Right lobe of liver (tissue), 6 donors: Measurements from ENCODE around the gene C6orf62. TPM values are rescaled to one million over a fixed set of nuclear protein-coding genes. Genes with fewer than 3 reads are reported as not detected.

ENCODE experiments used
- ATAC-seq, 4 donors: fragments of 200-7000 bp; cut with Tn5 transposase; one replicate each; pipeline ENCODE4 v1.9.1; 2020; ENCODE audit warnings: mild to moderate bottlenecking in 4 of 4, moderate library complexity in 4 of 4
- DNase-seq, 3 donors: peaks; one replicate each; pipeline ENCODE4 v3.0.0-alpha.2; 2020
- H3K27ac ChIP-seq, 3 donors: fragments of 200-600 bp; one replicate each; pipeline ENCODE4 v1.8.0; 2022
- H3K27me3 ChIP-seq, 2 donors: fragments of 200-600 bp; one replicate each; pipeline ENCODE4 v1.8.0; 2022
- H3K36me3 ChIP-seq, 4 donors: fragments of 200-600 bp; sonication (generic) in 1 of 4; one replicate each; pipeline versions ENCODE4 v1.5.1 to v1.8.0; 2017 to 2022; ENCODE audit warnings: control low read depth in 1 of 4
- H3K4me1 ChIP-seq, 4 donors: fragments of 200-600 bp; sonication (generic) in 1 of 4; one replicate each; pipeline versions ENCODE4 v1.5.1 to v1.8.0; 2017 to 2022; ENCODE audit warnings: control low read depth in 1 of 4
- H3K4me3 ChIP-seq, 3 donors: fragments of 200-600 bp; one replicate each; pipeline ENCODE4 v1.8.0; 2022
- H3K9me3 ChIP-seq, 4 donors: fragments of 200-600 bp; sonication (generic) in 1 of 4; one replicate each; pipeline versions ENCODE4 v1.5.1 to v1.8.0; 2017 to 2022; ENCODE audit warnings: control low read depth in 1 of 4
- POLR2A ChIP-seq: fragments of 450-650 bp; IDR thresholded peaks from one replicate; pipeline ENCODE4 v1.6.1; 2017; ENCODE audit warnings: antibody characterized with exemption, mild to moderate bottlenecking
- WGBS: methylation state at CpG from one replicate; pipeline ENCODE4 v1.1.6; 2018; ENCODE audit warnings: low coverage, low lambda C conversion rate; ENCODE audit not compliant: insufficient coverage; ENCODE audit errors: missing lambda C conversion rate; 5-methylcytosine and 5-hydroxymethylcytosine counted together
- intact Hi-C, 2 donors: fragments of 100-400 bp; cut with DNase I; formaldehyde crosslinking; loops; one replicate each; pipeline versions ENCODE4 v1.11.2 to v1.14.1; 2022
- total RNA-seq, 6 experiments: library from RNA; depleted of rRNA in 2 of 6; stranded (reverse); fragments of >200 nt in 2 of 6; fragmentation: NEBNext Ultra II Directional in 3 of 6; extraction: Animal tissue kit (Norgen Biotek cat#: 25700) in 3 of 6; gene quantifications; one replicate each; pipeline versions ENCODE4 v1.1.0 to v1.2.4, GENCODE V29; 2016 to 2023
- TF ChIP-seq, protein P1 (sequence below), 4 donors: fragments of 200-600 bp in 3 of 4; fragments of 450-650 bp in 1 of 4; IDR thresholded peaks; one replicate each; pipeline versions ENCODE4 v1.5.1 to v1.8.0; 2016 to 2022; ENCODE audit warnings: antibody characterized with exemption in 4 of 4, mild to moderate bottlenecking in 2 of 4
- donor health status: DM: no; HTN: yes; CAD: no.
- donor health status: DM: no; HTN: no; CAD: no.
- donor health status: DM: no; HTN: no; CAD: no.
- donor health status: DM: no; HTN: yes; CAD: no.
- donor health status: DM: no; HTN: yes; CAD: no.

C6orf62 gene
- total RNA-seq, 6 experiments from 2014 or later = 31.1 to 58.3 (median 48.7) TPM

- Histone ChIP-seq H3K9me3 (no peaks in the 10 kb centered on the region), H3K4me3 (no peak overlapping the region), H3K4me1 (peaks cover 0 to 16% (median 8%) of the 10 kb centered on the region in 4 donors), H3K27me3 (no peaks in the 10 kb centered on the region), H3K27ac (no peak overlapping the region), H3K36me3 (peaks cover 0 to 5% (median 0%) of the 10 kb centered on the region in 4 donors)
- 80% methylated on average over 1 of the region's 1 CpG for WGBS
- no peak for TF ChIP-seq POLR2A
- TF ChIP-seq, protein P1, sequence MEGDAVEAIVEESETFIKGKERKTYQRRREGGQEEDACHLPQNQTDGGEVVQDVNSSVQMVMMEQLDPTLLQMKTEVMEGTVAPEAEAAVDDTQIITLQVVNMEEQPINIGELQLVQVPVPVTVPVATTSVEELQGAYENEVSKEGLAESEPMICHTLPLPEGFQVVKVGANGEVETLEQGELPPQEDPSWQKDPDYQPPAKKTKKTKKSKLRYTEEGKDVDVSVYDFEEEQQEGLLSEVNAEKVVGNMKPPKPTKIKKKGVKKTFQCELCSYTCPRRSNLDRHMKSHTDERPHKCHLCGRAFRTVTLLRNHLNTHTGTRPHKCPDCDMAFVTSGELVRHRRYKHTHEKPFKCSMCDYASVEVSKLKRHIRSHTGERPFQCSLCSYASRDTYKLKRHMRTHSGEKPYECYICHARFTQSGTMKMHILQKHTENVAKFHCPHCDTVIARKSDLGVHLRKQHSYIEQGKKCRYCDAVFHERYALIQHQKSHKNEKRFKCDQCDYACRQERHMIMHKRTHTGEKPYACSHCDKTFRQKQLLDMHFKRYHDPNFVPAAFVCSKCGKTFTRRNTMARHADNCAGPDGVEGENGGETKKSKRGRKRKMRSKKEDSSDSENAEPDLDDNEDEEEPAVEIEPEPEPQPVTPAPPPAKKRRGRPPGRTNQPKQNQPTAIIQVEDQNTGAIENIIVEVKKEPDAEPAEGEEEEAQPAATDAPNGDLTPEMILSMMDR (IDR thresholded peaks at IDR 0.05) = no peak
- intact Hi-C loops = loop anchor here (5.0 to 10.0 kb wide), 2 partner anchors 109 to 112 kb away; no protein-coding TSS in a partner anchor
- ATAC-seq (peak in 1 of 4 donors; percentile 9), DNase-seq (no peak)
These were observed 24.8 kb downstream of the C6orf62 start for GRCh38 chr6:24694198-24694597.

DNA sequence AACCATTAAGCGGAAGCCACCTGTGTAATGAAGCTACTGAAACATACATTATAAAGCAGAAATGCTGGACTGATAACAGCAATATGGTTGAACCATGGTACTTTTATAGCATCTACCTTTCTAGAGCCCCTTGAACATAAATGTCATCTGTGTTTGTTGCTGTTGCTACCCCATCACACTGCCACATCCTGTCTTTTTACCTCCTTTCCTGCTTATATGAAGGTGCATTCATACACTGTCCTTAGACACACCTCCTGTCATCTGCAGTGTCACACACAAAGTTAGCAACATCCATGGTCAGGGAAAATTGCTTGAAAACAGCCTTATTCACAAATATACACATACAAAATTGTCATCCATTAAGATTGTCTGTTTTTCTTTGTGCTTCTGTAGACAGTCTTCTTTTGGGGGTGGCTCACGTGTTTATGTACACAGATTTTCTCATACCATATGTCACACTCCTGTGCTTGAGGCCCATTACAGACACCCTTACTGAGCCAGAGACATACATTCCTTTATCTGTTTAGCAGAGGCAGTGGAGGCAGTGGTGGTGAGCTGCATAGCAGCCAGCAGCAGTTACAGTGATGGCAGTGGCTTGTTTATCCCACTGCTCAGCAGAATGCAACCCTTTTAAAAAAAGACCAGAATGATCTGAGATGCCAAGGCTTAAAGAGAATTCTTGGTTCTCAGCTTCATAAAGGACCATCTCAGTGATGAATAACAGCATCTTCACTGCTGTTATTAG is 25.9 kb downstream of the C6orf62 start:
- intact Hi-C loops = loop anchor here (5.0 to 10.0 kb wide), 2 partner anchors 108 to 111 kb away; no protein-coding TSS in a partner anchor
- WGBS = 89% methylated on average over 2 of the region's 2 CpGs
- Histone ChIP-seq H3K27me3 (no peaks in the 10 kb centered on the region), H3K36me3 (peaks cover 0 to 11% (median 0%) of the 10 kb centered on the region in 4 donors), H3K27ac (no peak overlapping the region), H3K4me3 (no peak overlapping the region), H3K4me1 (peaks cover 0 to 16% (median 8%) of the 10 kb centered on the region in 4 donors), H3K9me3 (no peaks in the 10 kb centered on the region)
- TF ChIP-seq, protein P1 (IDR thresholded peaks at IDR 0.05) = no peak
- TF ChIP-seq POLR2A = no peak
- DNase-seq (no peak), ATAC-seq (no peak)

- peaks cover 0 to 16% (median 8%) of the 10 kb centered on the region in 4 donors for H3K4me1 ChIP-seq
- no peak overlapping the region for H3K27ac ChIP-seq
- peaks cover 0 to 9% (median 0%) of the 10 kb centered on the region in 4 donors for H3K36me3 ChIP-seq
- no peak overlapping the region for H3K4me3 ChIP-seq
- 42% methylated on average over 3 of the region's 3 CpGs for WGBS
- H3K9me3 ChIP-seq = no peaks in the 10 kb centered on the region
- ATAC-seq (no peak), DNase-seq (no peak)
- H3K27me3 ChIP-seq = no peaks in the 10 kb centered on the region
- TF ChIP-seq POLR2A = no peak
- TF ChIP-seq, protein P1 (IDR thresholded peaks at IDR 0.05) = no peak
- intact Hi-C loops = loop anchor here (5.0 to 10.0 kb wide), 2 partner anchors 108 to 110 kb away; no protein-coding TSS in a partner anchor
These were observed 26.5 kb downstream of the C6orf62 start for GRCh38 chr6:24692415-24692814.

GRCh38 chr6:24692003-24692402 is 27.0 kb downstream of the C6orf62 start:
- intact Hi-C loops = loop anchor here (5.0 to 10.0 kb wide), 2 partner anchors 107 to 110 kb away; no protein-coding TSS in a partner anchor
- DNase-seq = no peak
- no peaks in the 10 kb centered on the region for H3K27me3 ChIP-seq
- no peak for ATAC-seq
- 37% methylated on average over 4 of the region's 4 CpGs for WGBS
- peaks cover 0 to 16% (median 8%) of the 10 kb centered on the region in 4 donors for H3K4me1 ChIP-seq
- H3K4me3 ChIP-seq = no peak overlapping the region
- no peaks in the 10 kb centered on the region for H3K9me3 ChIP-seq
- TF ChIP-seq, protein P1 (IDR thresholded peaks at IDR 0.05) = no peak
- TF ChIP-seq POLR2A = no peak
- H3K27ac ChIP-seq = no peak overlapping the region
- peaks cover 0 to 9% (median 0%) of the 10 kb centered on the region in 4 donors for H3K36me3 ChIP-seq
